ENCODE data around the gene RPL22. TPM values are rescaled to one million over a fixed set of nuclear protein-coding genes. Genes with fewer than 3 reads are reported as not detected.

The RPL22 gene
- total RNA-seq (100 to 1,000 TPM in 7 of 9 donors, 10 to 100 TPM in 2; 63.6 to 343 (median 241) TPM), polyA plus RNA-seq (100 to 1,000 TPM; 198 to 353 TPM)
- long read RNA-seq, donor 1, transcript RPL22-201 (4 exons, 2,078 nt), result major isoform, 102 of 124 reads
- long read RNA-seq, donor 1, transcript RPL22-206 (3 exons, 2,279 nt), result minor isoform, 6 of 124 reads
- long read RNA-seq, donor 1, partial matches to known transcripts, result 4 of 124 reads
- long read RNA-seq, donor 1, other reads (novel, unspliced or antisense), result 12 of 124 reads
- long read RNA-seq, donor 2, transcript RPL22-206 (3 exons, 2,279 nt), result minor isoform, 17 of 362 reads
- long read RNA-seq, donor 2, transcript RPL22-201 (4 exons, 2,078 nt), result major isoform, 320 of 362 reads
- long read RNA-seq, donor 2, partial matches to known transcripts, result 5 of 362 reads
- long read RNA-seq, donor 2, other reads (novel, unspliced or antisense), result 20 of 362 reads
- long read RNA-seq, donor 3, transcript RPL22-201 (4 exons, 2,078 nt), result major isoform, 74 of 87 reads
- long read RNA-seq, donor 3, partial matches to known transcripts, result 4 of 87 reads
- long read RNA-seq, donor 3, other reads (novel, unspliced or antisense), result 6 of 87 reads

DNA sequence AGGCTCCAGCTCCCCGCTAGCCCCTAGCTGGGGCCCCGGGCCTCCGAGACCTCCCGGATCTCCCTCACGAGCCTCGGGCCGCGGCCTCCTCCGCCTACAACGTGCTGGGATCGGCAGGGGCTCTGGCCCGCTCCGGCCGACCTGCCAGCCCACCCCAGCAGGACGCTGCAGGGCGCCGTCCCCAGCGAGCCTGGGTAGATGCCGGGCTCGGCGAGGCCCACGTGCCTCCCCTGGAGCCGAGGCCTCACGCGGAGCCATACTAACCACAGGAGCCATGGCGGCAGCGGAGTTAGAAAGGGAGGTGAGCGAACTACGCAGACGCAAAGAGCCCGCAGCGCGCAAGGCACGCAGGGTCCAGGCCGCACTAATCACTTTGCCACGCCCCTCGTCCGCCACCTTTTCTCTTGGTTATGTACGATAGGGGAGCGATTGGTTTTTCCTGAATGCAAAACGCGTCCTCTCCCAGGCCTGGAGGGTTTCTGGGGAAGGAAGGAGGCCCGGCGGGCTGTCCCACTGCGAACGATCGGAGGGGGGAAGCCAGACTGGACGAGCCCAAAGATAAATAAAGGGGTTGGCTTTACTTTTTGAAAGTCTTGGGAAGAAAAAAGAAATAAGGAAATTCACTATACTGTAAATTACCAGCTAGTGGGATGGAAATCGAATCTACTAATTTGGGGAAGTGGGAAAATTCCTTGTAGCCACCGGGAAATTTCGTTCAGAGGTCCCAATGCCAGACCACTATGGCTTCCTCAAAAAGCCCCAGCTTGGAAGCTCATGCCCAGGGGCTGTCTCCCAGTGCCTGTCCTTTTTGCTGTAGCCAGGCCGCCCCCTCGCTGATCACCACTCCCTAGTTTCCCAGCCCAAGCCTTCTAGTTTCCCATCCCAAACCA, at the start of gene RPL22:
Gene RPL22, minus strand, starts transcription at position 298 of the 890 bp plus-strand sequence. Its CDS starts 22 bp downstream, at position 276.
- Histone ChIP-seq H3K4me1 (peaks cover 8 to 31% (median 21%) of the 10 kb centered on the region in 12 donors), H3K36me3 (peaks cover 0 to 32% (median 27%) of the 10 kb centered on the region in 9 donors), H3K27ac (peak within 1 kb of the TSS; percentile 66 to 93 (median 84)), H3K4me3 (peak within 1 kb of the TSS; percentile 77 to 100 (median 89)), H3K9me3 (no peaks in the 10 kb centered on the region), H3K27me3 (no peaks in the 10 kb centered on the region)
- TF ChIP-seq CTCF (IDR thresholded peaks at IDR 0.05), result peak in 1 of 12 donors; percentile 10
- TF ChIP-seq POLR2A (IDR thresholded peaks at IDR 0.05), result peak in 1 of 2 donors; percentile 78
- intact Hi-C loops (cut with DNase I), result loop anchor here in 5 of 10 donors (2.0 to 10.0 kb wide), 5 partner anchors 37 to 147 kb away; partner anchors contain the start of gene ICMT (in 3 of the 5)
- 0 to 1% (median 1%) methylated on average over 31 to 53 of the region's 53 CpGs for whole genome bisulfite sequencing, 4 donors
- peak; percentile 97 to 99 (median 98) for ATAC-seq
- peak; percentile 98 to 99 (median 98) for DNase-seq

GRCh38 chr1:6248161-6248776, 48.9 kb upstream of the RPL22 start:
- no peak for DNase-seq
- intact Hi-C loops (cut with DNase I), result loop anchor here in 8 of 10 donors (2.0 to 10.0 kb wide), 10 partner anchors 34 to 206 kb away; no protein-coding TSS in a partner anchor
- peaks cover 16 to 88% (median 55%) of the 10 kb centered on the region in 9 donors for H3K27me3 ChIP-seq

DNA sequence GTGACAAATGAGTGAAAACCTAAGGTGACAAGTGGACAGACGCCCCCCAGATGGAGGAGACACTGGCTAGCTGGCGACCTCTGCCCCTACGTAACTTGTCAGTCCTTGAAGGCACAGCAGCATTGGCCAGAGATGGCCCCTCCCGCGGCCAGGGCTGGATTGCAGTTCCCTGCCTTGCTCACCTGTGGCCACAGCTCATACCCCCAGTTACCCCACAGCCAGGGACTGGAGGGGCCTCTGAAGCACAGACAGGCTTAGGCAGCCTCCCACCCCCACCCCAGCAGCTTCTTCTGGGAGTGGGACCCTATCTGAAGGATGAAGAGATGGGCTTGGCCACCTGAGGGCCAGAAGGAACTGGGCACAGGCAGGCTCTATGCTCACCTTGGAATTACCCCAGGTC, 48.3 kb upstream of the RPL22 start:
- TF ChIP-seq CTCF (IDR thresholded peaks at IDR 0.05), result no peak
- no peak for TF ChIP-seq POLR2A (IDR thresholded peaks at IDR 0.05)
- ATAC-seq (no peak), DNase-seq (no peak)
- H3K27ac ChIP-seq, result no peak overlapping the region
- 44 to 81% (median 65%) methylated on average over 5 of the region's 5 CpGs for WGBS, 4 donors
- H3K27me3 ChIP-seq, result peaks cover 22 to 94% (median 62%) of the 10 kb centered on the region in 9 donors
- intact Hi-C loops (cut with DNase I), result loop anchor here (2.0 to 10.0 kb wide), 13 partner anchors 33 to 205 kb away; no protein-coding TSS in a partner anchor
- H3K9me3 ChIP-seq, result no peaks in the 10 kb centered on the region
- peaks cover 0 to 41% (median 18%) of the 10 kb centered on the region in 12 donors for H3K4me1 ChIP-seq
- H3K36me3 ChIP-seq, result no peaks in the 10 kb centered on the region
- H3K4me3 ChIP-seq, result no peak overlapping the region

More at GRCh38 chr1:6248161-6248776, 48.9 kb upstream of the RPL22 start:
- no peaks in the 10 kb centered on the region for H3K36me3 ChIP-seq
- 70 to 77% (median 76%) methylated on average over 8 to 14 of the region's 14 CpGs for WGBS, 4 donors
- TF ChIP-seq CTCF (IDR thresholded peaks at IDR 0.05), result no peak
- TF ChIP-seq POLR2A (IDR thresholded peaks at IDR 0.05), result no peak
- no peak for ATAC-seq
- no peaks in the 10 kb centered on the region for H3K9me3 ChIP-seq
- peaks cover 0 to 40% (median 17%) of the 10 kb centered on the region in 12 donors for H3K4me1 ChIP-seq
- H3K27ac ChIP-seq, result no peak overlapping the region
- no peak overlapping the region for H3K4me3 ChIP-seq

Measured in heart left ventricle (tissue), 16 donors.